VCaP (cell line): ENCODE measurements around the gene GSTM1.

Source experiments
- H3K27ac ChIP-seq: fragments of 450-650 bp; 2 replicates; pipeline ENCODE4 v1.5.1; 2017
- TF ChIP-seq, protein P1 (sequence below): fragments of 450-650 bp; conservative IDR thresholded peaks from 2 replicates; pipeline ENCODE4 v1.5.1; 2017; ENCODE audit warnings: mild to moderate bottlenecking, moderate library complexity

GSTM1 gene

DNA sequence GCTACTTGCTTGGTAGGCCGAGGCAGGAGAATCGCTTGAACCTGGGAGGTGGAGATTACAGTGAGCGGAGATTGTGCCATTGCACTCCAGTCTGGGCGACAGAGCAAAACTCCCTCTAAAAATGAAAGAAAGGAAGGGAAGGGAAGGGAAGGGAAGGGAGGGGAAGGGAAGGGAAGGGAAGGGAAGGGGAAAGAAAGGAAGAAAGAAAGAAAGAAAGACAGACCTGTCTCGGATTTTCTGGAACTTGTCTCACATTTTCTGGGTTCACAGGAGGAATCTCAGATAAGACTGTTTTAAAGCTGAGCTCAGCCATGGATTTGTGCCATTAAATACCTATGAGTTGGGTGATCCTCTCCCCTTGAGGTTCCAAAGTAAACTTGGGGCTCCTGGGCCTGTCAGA is 37.3 kb downstream of the GSTM1 start:
- no peak overlapping the region for H3K27ac ChIP-seq
- TF ChIP-seq, protein P1, sequence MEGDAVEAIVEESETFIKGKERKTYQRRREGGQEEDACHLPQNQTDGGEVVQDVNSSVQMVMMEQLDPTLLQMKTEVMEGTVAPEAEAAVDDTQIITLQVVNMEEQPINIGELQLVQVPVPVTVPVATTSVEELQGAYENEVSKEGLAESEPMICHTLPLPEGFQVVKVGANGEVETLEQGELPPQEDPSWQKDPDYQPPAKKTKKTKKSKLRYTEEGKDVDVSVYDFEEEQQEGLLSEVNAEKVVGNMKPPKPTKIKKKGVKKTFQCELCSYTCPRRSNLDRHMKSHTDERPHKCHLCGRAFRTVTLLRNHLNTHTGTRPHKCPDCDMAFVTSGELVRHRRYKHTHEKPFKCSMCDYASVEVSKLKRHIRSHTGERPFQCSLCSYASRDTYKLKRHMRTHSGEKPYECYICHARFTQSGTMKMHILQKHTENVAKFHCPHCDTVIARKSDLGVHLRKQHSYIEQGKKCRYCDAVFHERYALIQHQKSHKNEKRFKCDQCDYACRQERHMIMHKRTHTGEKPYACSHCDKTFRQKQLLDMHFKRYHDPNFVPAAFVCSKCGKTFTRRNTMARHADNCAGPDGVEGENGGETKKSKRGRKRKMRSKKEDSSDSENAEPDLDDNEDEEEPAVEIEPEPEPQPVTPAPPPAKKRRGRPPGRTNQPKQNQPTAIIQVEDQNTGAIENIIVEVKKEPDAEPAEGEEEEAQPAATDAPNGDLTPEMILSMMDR, result no peak

DNA sequence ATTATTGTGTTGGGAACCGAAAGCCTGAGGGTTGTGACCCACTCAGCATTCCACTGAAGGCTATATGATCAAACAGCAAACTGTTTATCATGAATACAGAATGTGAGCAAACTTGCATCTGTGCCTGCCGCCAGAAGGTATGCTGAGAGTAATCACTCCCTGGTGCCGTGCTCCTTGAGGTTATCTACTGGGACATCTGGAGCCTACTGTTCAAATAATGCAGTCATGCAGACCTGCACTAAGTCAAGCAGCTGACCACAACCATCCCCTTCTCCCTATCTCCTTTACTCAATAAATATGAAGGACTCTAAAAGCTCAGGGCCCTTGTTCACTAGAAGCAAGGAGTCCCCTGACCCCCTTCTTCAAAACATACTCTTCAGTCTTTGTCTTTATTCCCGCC is 37.9 kb downstream of the GSTM1 start:
- no peak overlapping the region for H3K27ac ChIP-seq
- TF ChIP-seq, protein P1, result no peak

DNA sequence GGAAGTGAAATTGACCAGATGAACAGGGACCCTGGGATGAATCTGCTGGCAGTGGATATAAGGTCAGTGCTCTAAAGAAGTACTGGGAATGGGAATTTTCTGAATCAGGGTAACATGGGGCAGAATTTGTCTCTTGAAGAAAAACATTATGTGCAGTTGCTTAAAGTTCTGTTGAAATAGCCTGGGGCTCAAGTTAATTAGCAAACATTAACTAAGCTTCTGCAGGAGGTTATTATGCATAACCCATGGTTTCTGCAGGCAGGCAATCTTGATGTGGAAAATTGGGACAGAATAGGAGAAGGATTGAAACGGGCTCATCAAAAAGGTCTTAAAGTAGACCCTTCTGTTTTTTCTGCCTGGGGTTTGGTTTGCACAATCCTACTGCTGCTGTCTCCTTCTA is 38.4 kb downstream of the GSTM1 start:
- TF ChIP-seq, protein P1, result no peak

DNA sequence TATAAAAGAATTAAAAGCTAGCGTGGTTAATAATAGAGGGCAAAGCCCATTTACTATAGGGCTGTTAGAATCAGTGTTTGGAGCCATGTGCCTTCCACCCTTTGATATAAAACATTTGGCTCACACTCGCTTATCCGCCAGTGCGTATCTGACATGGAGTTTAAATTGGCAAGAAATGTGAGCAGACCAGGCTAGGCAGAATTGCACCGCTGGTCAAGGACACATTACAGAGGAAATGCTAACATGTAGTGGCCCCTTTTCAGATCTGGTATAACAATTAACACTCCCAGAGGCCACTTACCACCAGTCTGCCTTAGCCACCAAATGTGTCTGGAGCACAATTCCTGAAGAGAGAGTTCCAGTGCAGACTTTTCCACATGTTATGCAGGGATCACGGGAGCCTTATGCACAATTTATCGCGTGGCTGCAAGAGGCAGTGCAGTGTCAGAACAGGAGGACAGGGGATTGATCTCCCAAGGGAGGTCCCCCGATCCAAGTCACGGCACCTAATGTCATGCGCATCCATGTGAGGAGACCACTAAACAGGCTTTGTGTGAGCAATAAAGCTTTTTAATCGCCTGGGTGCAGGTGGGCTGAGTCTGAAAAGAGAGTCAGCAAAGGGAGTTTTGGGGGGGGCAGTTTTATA is 39.2 kb downstream of the GSTM1 start:
- TF ChIP-seq, protein P1, result no peak
- H3K27ac ChIP-seq, result no peak overlapping the region

More for the DNA sequence above, 38.4 kb downstream of the GSTM1 start:
- H3K27ac ChIP-seq, result no peak overlapping the region

DNA sequence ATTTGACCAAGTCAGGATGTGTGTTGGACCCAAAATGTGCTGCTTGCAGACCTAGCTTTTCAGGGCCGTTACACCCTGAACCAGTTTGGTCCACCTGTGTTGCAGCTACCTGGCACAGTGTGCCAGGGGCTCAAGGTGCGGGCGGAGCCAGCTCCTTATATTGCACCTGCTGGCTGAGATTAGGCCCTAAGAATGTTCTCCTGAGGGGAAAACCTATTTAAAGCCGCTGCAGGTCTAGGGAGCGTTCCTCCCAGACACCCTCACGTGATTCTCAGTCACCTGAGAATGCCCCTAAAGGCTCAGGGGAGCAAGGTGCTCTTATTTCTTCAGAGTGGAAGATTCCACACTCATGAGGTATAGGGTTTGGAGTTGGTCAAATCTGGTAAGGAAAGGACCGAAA is 41.3 kb downstream of the GSTM1 start:
- TF ChIP-seq, protein P1, result no peak

DNA sequence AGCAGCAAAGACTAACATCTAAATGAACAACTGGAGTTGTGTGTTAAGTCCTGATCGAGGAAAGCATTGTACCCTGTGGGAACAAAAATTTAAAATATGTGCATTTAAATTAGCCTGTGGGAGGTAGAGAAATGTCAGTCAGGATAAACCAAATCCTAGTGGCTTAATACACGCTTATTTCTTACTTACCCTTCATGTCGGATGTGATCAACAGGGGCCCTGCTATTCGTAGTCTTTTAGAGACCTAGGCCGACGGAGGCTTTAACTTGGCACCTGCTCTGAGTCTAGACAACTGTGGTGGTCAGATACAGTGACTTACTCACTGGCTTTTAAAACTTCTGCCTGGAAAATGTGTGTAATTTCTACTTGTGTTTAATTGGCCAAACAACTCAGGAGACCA is 43.0 kb downstream of the GSTM1 start:
- H3K27ac ChIP-seq, result no peak overlapping the region
- TF ChIP-seq, protein P1, result no peak

More for the DNA sequence above, 41.3 kb downstream of the GSTM1 start:
- H3K27ac ChIP-seq, result no peak overlapping the region

DNA sequence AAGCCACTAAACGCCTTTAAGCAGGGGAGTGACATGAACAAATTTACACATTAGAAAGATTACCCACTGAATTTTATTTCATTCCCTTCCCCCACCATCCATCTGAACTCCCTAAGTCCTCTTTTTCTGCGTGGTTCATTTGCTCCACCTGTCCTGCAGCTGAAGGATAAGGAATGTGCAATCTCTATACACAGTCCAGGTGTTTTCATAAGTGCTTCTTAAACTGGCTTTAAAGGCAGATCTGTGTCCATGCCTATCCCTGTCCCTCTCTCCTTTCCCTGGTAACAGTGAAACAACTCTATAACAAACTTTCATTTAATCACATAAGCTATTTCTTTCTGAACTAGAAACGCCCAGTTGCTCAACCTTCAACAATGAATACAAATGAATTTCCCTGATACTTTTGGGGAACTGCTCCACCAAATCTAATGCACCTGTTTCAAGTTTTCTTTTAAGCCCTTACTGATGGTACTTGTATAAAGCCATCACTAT is 44.8 kb downstream of the GSTM1 start:
- H3K27ac ChIP-seq, result peak overlapping the region; percentile 20; the same call in 1 of the 2 replicates
- TF ChIP-seq, protein P1, result no peak
